ENCODE measurements around the gene SPON1.

SPON1 gene

GRCh38 chr11:14258221-14258935, 295.9 kb downstream of the SPON1 start:
- no peak overlapping the region for H3K4me3 ChIP-seq (ENCODE audit: low read length)
- H3K9ac ChIP-seq (ENCODE audit: low read length) = no peak overlapping the region
- no peaks in the 10 kb centered on the region for H3K36me3 ChIP-seq (ENCODE audit: control insufficient read depth, low read depth, low read length)
- no peaks in the 10 kb centered on the region for H3K4me1 ChIP-seq (ENCODE audit: control insufficient read depth, low read depth, low read length)
- H3K27me3 ChIP-seq (ENCODE audit: control insufficient read depth, insufficient read depth, low read length) = no peaks in the 10 kb centered on the region
- H3K27ac ChIP-seq (ENCODE audit: low read length) = no peak overlapping the region
- H3K9me3 ChIP-seq (ENCODE audit: control insufficient read depth, low read depth, low read length) = no peaks in the 10 kb centered on the region

- Histone ChIP-seq H3K4me3 (ENCODE audit: low read length) (no peak overlapping the region), H3K27me3 (ENCODE audit: control insufficient read depth, insufficient read depth, low read length) (no peaks in the 10 kb centered on the region), H3K4me1 (ENCODE audit: control insufficient read depth, low read depth, low read length) (no peaks in the 10 kb centered on the region), H3K27ac (ENCODE audit: low read length) (no peak overlapping the region), H3K36me3 (ENCODE audit: control insufficient read depth, low read depth, low read length) (no peaks in the 10 kb centered on the region), H3K9ac (ENCODE audit: low read length) (no peak overlapping the region), H3K9me3 (ENCODE audit: control insufficient read depth, low read depth, low read length) (no peaks in the 10 kb centered on the region)
These were observed 296.8 kb downstream of the SPON1 start for GRCh38 chr11:14259186-14259784.

GRCh38 chr11:14259878-14260277, 297.4 kb downstream of the SPON1 start:
- Histone ChIP-seq H3K36me3 (ENCODE audit: control insufficient read depth, low read depth, low read length) (no peaks in the 10 kb centered on the region), H3K4me3 (ENCODE audit: low read length) (no peak overlapping the region), H3K4me1 (ENCODE audit: control insufficient read depth, low read depth, low read length) (no peaks in the 10 kb centered on the region), H3K27me3 (ENCODE audit: control insufficient read depth, insufficient read depth, low read length) (no peaks in the 10 kb centered on the region), H3K9ac (ENCODE audit: low read length) (no peak overlapping the region), H3K9me3 (ENCODE audit: control insufficient read depth, low read depth, low read length) (no peaks in the 10 kb centered on the region), H3K27ac (ENCODE audit: low read length) (no peak overlapping the region)

GRCh38 chr11:14261066-14261465, 298.5 kb downstream of the SPON1 start:
- Histone ChIP-seq H3K36me3 (ENCODE audit: control insufficient read depth, low read depth, low read length) (no peaks in the 10 kb centered on the region), H3K27me3 (ENCODE audit: control insufficient read depth, insufficient read depth, low read length) (no peaks in the 10 kb centered on the region), H3K4me1 (ENCODE audit: control insufficient read depth, low read depth, low read length) (no peaks in the 10 kb centered on the region), H3K4me3 (ENCODE audit: low read length) (no peak overlapping the region), H3K9ac (ENCODE audit: low read length) (no peak overlapping the region), H3K9me3 (ENCODE audit: control insufficient read depth, low read depth, low read length) (peaks cover 4% of the 10 kb centered on the region), H3K27ac (ENCODE audit: low read length) (no peak overlapping the region)

GRCh38 chr11:14262271-14262846, 299.8 kb downstream of the SPON1 start:
- H3K9me3 ChIP-seq (ENCODE audit: control insufficient read depth, low read depth, low read length) = peaks cover 4% of the 10 kb centered on the region

GRCh38 chr11:14264966-14265365, 302.4 kb downstream of the SPON1 start:
- H3K4me3 ChIP-seq (ENCODE audit: low read length) = no peak overlapping the region
- no peaks in the 10 kb centered on the region for H3K36me3 ChIP-seq (ENCODE audit: control insufficient read depth, low read depth, low read length)
- no peaks in the 10 kb centered on the region for H3K4me1 ChIP-seq (ENCODE audit: control insufficient read depth, low read depth, low read length)
- H3K9me3 ChIP-seq (ENCODE audit: control insufficient read depth, low read depth, low read length) = peaks cover 4% of the 10 kb centered on the region
- no peaks in the 10 kb centered on the region for H3K27me3 ChIP-seq (ENCODE audit: control insufficient read depth, insufficient read depth, low read length)
- no peak overlapping the region for H3K27ac ChIP-seq (ENCODE audit: low read length)
- no peak overlapping the region for H3K9ac ChIP-seq (ENCODE audit: low read length)

More at GRCh38 chr11:14262271-14262846, 299.8 kb downstream of the SPON1 start:
- no peak overlapping the region for H3K4me3 ChIP-seq (ENCODE audit: low read length)
- no peak overlapping the region for H3K9ac ChIP-seq (ENCODE audit: low read length)
- H3K27me3 ChIP-seq (ENCODE audit: control insufficient read depth, insufficient read depth, low read length) = no peaks in the 10 kb centered on the region
- H3K27ac ChIP-seq (ENCODE audit: low read length) = no peak overlapping the region
- no peaks in the 10 kb centered on the region for H3K4me1 ChIP-seq (ENCODE audit: control insufficient read depth, low read depth, low read length)
- no peaks in the 10 kb centered on the region for H3K36me3 ChIP-seq (ENCODE audit: control insufficient read depth, low read depth, low read length)

- H3K27me3 ChIP-seq (ENCODE audit: control insufficient read depth, insufficient read depth, low read length) = no peaks in the 10 kb centered on the region
These were observed 304.1 kb downstream of the SPON1 start for GRCh38 chr11:14266622-14267021.

GRCh38 chr11:14267861-14268635, 305.5 kb downstream of the SPON1 start:
- Histone ChIP-seq H3K4me1 (ENCODE audit: control insufficient read depth, low read depth, low read length) (no peaks in the 10 kb centered on the region), H3K4me3 (ENCODE audit: low read length) (no peak overlapping the region), H3K9me3 (ENCODE audit: control insufficient read depth, low read depth, low read length) (peaks cover 4% of the 10 kb centered on the region), H3K36me3 (ENCODE audit: control insufficient read depth, low read depth, low read length) (no peaks in the 10 kb centered on the region), H3K9ac (ENCODE audit: low read length) (no peak overlapping the region), H3K27ac (ENCODE audit: low read length) (no peak overlapping the region), H3K27me3 (ENCODE audit: control insufficient read depth, insufficient read depth, low read length) (no peaks in the 10 kb centered on the region)

More at GRCh38 chr11:14266622-14267021, 304.1 kb downstream of the SPON1 start:
- peaks cover 4% of the 10 kb centered on the region for H3K9me3 ChIP-seq (ENCODE audit: control insufficient read depth, low read depth, low read length)
- H3K4me1 ChIP-seq (ENCODE audit: control insufficient read depth, low read depth, low read length) = no peaks in the 10 kb centered on the region
- H3K36me3 ChIP-seq (ENCODE audit: control insufficient read depth, low read depth, low read length) = no peaks in the 10 kb centered on the region
- no peak overlapping the region for H3K4me3 ChIP-seq (ENCODE audit: low read length)
- H3K27ac ChIP-seq (ENCODE audit: low read length) = no peak overlapping the region
- H3K9ac ChIP-seq (ENCODE audit: low read length) = no peak overlapping the region

- H3K9ac ChIP-seq (ENCODE audit: low read length) = no peak overlapping the region
- no peaks in the 10 kb centered on the region for H3K27me3 ChIP-seq (ENCODE audit: control insufficient read depth, insufficient read depth, low read length)
- H3K4me1 ChIP-seq (ENCODE audit: control insufficient read depth, low read depth, low read length) = no peaks in the 10 kb centered on the region
- H3K4me3 ChIP-seq (ENCODE audit: low read length) = no peak overlapping the region
- peaks cover 4% of the 10 kb centered on the region for H3K9me3 ChIP-seq (ENCODE audit: control insufficient read depth, low read depth, low read length)
- peaks cover 8% of the 10 kb centered on the region for H3K36me3 ChIP-seq (ENCODE audit: control insufficient read depth, low read depth, low read length)
- no peak overlapping the region for H3K27ac ChIP-seq (ENCODE audit: low read length)
These were observed 307.4 kb downstream of the SPON1 start for GRCh38 chr11:14269692-14270573.

GRCh38 chr11:14270690-14271542, 308.4 kb downstream of the SPON1 start:
- no peak overlapping the region for H3K9ac ChIP-seq (ENCODE audit: low read length)
- H3K27ac ChIP-seq (ENCODE audit: low read length) = no peak overlapping the region

More at GRCh38 chr11:14270690-14271542, 308.4 kb downstream of the SPON1 start:
- H3K4me3 ChIP-seq (ENCODE audit: low read length) = no peak overlapping the region
- H3K36me3 ChIP-seq (ENCODE audit: control insufficient read depth, low read depth, low read length) = peaks cover 8% of the 10 kb centered on the region
- no peaks in the 10 kb centered on the region for H3K4me1 ChIP-seq (ENCODE audit: control insufficient read depth, low read depth, low read length)
- H3K9me3 ChIP-seq (ENCODE audit: control insufficient read depth, low read depth, low read length) = no peaks in the 10 kb centered on the region
- no peaks in the 10 kb centered on the region for H3K27me3 ChIP-seq (ENCODE audit: control insufficient read depth, insufficient read depth, low read length)
